Measurements from ENCODE around the gene TAF1. TPM values are rescaled to one million over a fixed set of nuclear protein-coding genes. Genes with fewer than 3 reads are reported as not detected.
"Not testable (repeated sequence)": the region's sequence is repeated elsewhere in the genome, so short reads cannot be mapped to it uniquely, and the experiment has no call there.

Gene TAF1
- total and polyA plus RNA-seq, 7 experiments from 2014 or later, result 7.1 to 86.7 (median 68.1) TPM

GRCh38 chrX:71489540-71489939 lies 123.4 kb downstream of the TAF1 start:
- no peak overlapping the region for H3K4me3 Mint-ChIP-seq
- Histone ChIP-seq H3K9me3 (ENCODE audit: control insufficient read depth in 2 of 3, low read length in 3 of 3) (no peaks in the 10 kb centered on the region), H3K36me3 (ENCODE audit: control insufficient read depth in 2 of 3, insufficient read depth in 3 of 3, low read length in 3 of 3) (no peaks in the 10 kb centered on the region), H3K27ac (ENCODE audit: low read depth, low read length) (no peak overlapping the region), H3K4me3 (ENCODE audit: low read length) (no peak overlapping the region), H3K27me3 (ENCODE audit: control insufficient read depth in 2 of 2, insufficient read depth in 2 of 2, low read length in 2 of 2) (no peaks in the 10 kb centered on the region), H3K4me1 (ENCODE audit: control insufficient read depth in 2 of 2, insufficient read depth in 2 of 2, low read length in 2 of 2) (no peaks in the 10 kb centered on the region)
- no peaks in the 10 kb centered on the region for H3K27me3 Mint-ChIP-seq
- CTCF ChIA-PET, result no interaction called here
- ATAC-seq (no peak), DNase-seq (no peak)
- H3K9me3 Mint-ChIP-seq, result no peaks in the 10 kb centered on the region
- POLR2A ChIA-PET, result no interaction called here
- intact Hi-C loops (cut with micrococcal nuclease), result no loop called here
- H3K36me3 Mint-ChIP-seq, result peaks cover 0 to 4% (median 2%) of the 10 kb centered on the region in 5 donors
- H3K27ac Mint-ChIP-seq, result no peak overlapping the region
- H3K4me1 Mint-ChIP-seq, result peaks cover 4 to 16% (median 11%) of the 10 kb centered on the region in 7 donors

- peak; percentile 86 for ATAC-seq
- Histone ChIP-seq H3K27ac (ENCODE audit: low read depth, low read length) (peak overlapping the region; percentile 55), H3K4me3 (ENCODE audit: low read length) (peak overlapping the region; percentile 68), H3K9me3 (ENCODE audit: control insufficient read depth in 2 of 3, low read length in 3 of 3) (no peaks in the 10 kb centered on the region), H3K27me3 (ENCODE audit: control insufficient read depth in 2 of 2, insufficient read depth in 2 of 2, low read length in 2 of 2) (no peaks in the 10 kb centered on the region), H3K36me3 (ENCODE audit: control insufficient read depth in 2 of 3, insufficient read depth in 3 of 3, low read length in 3 of 3) (no peaks in the 10 kb centered on the region), H3K4me1 (ENCODE audit: control insufficient read depth in 2 of 2, insufficient read depth in 2 of 2, low read length in 2 of 2) (no peaks in the 10 kb centered on the region)
- Mint-ChIP-seq H3K4me3 (peak overlapping the region; percentile 79 to 88 (median 84)), H3K27ac (peak overlapping the region in 8 of 9 donors; percentile 43 to 81 (median 56)), H3K36me3 (peaks cover 0 to 4% (median 0%) of the 10 kb centered on the region in 5 donors), H3K4me1 (peaks cover 4 to 17% (median 11%) of the 10 kb centered on the region in 7 donors), H3K27me3 (peaks cover 0 to 2% (median 0%) of the 10 kb centered on the region in 5 donors), H3K9me3 (no peaks in the 10 kb centered on the region)
- ChIA-PET CTCF (interaction anchor here (0.6 to 1.6 kb wide), 2 partner anchors 39 to 71 kb away, joined by 3 to 5 read pairs; no protein-coding TSS in a partner anchor), POLR2A (interaction anchor here (0.7 to 4.5 kb wide), 3 partner anchors 40 to 127 kb away, joined by 4 to 54 read pairs (median 4); partner anchors contain the start of gene OGT)
- DNase-seq, result peak; percentile 16 to 53 (median 43)
- intact Hi-C loops (cut with micrococcal nuclease), result loop anchor here (1.0 to 2.0 kb wide), 3 partner anchors 22 to 126 kb away; partner anchors contain the start of gene TAF1 (in 1 of the 2)
Measured at GRCh38 chrX:71492231-71493065, 126.3 kb downstream of the TAF1 start.

GRCh38 chrX:71493111-71493613 lies 127.0 kb downstream of the TAF1 start:
- intact Hi-C loops (cut with micrococcal nuclease), result loop anchor here in 1 of 2 donors (2.0 kb wide), 1 partner anchor 22 kb away; no protein-coding TSS in a partner anchor
- CTCF ChIA-PET, result interaction anchor here (1.0 to 1.6 kb wide), 2 partner anchors 20 to 71 kb away, joined by 4 to 5 read pairs; no protein-coding TSS in a partner anchor
- H3K4me3 ChIP-seq (ENCODE audit: low read length), result no peak overlapping the region
- no peak overlapping the region for H3K27ac ChIP-seq (ENCODE audit: low read depth, low read length)
- H3K9me3 ChIP-seq (ENCODE audit: control insufficient read depth in 2 of 3, low read length in 3 of 3), result no peaks in the 10 kb centered on the region
- peaks cover 0 to 2% (median 0%) of the 10 kb centered on the region in 5 donors for H3K27me3 Mint-ChIP-seq
- DNase-seq, result no peak
- peak overlapping the region; percentile 75 to 86 (median 84) for H3K4me3 Mint-ChIP-seq
- peaks cover 0 to 4% (median 0%) of the 10 kb centered on the region in 5 donors for H3K36me3 Mint-ChIP-seq
- no peaks in the 10 kb centered on the region for H3K36me3 ChIP-seq (ENCODE audit: control insufficient read depth in 2 of 3, insufficient read depth in 3 of 3, low read length in 3 of 3)
- H3K27ac Mint-ChIP-seq, result peak overlapping the region in 6 of 9 donors; percentile 4 to 57 (median 42)
- no peaks in the 10 kb centered on the region for H3K4me1 ChIP-seq (ENCODE audit: control insufficient read depth in 2 of 2, insufficient read depth in 2 of 2, low read length in 2 of 2)
- ATAC-seq, result no peak
- POLR2A ChIA-PET, result interaction anchor here (0.7 to 4.5 kb wide), 3 partner anchors 40 to 128 kb away, joined by 4 to 54 read pairs (median 4); partner anchors contain the start of gene OGT
- no peaks in the 10 kb centered on the region for H3K27me3 ChIP-seq (ENCODE audit: control insufficient read depth in 2 of 2, insufficient read depth in 2 of 2, low read length in 2 of 2)
- no peaks in the 10 kb centered on the region for H3K9me3 Mint-ChIP-seq
- peaks cover 4 to 17% (median 11%) of the 10 kb centered on the region in 7 donors for H3K4me1 Mint-ChIP-seq

GRCh38 chrX:71495979-71496378 lies 129.8 kb downstream of the TAF1 start:
- POLR2A ChIA-PET, result interaction anchor here (4.5 kb wide), 1 partner anchor 37 kb away, joined by 54 read pairs; the partner anchor contains the start of gene OGT
- H3K4me3 Mint-ChIP-seq; H3K27me3 ChIP-seq (ENCODE audit: control insufficient read depth in 2 of 2, insufficient read depth in 2 of 2, low read length in 2 of 2); DNase-seq; intact Hi-C loops (cut with micrococcal nuclease); H3K36me3 ChIP-seq (ENCODE audit: control insufficient read depth in 2 of 3, insufficient read depth in 3 of 3, low read length in 3 of 3); H3K9me3 ChIP-seq (ENCODE audit: control insufficient read depth in 2 of 3, low read length in 3 of 3); H3K4me1 ChIP-seq (ENCODE audit: control insufficient read depth in 2 of 2, insufficient read depth in 2 of 2, low read length in 2 of 2); ATAC-seq; H3K9me3 Mint-ChIP-seq; H3K27me3 Mint-ChIP-seq; H3K4me3 ChIP-seq (ENCODE audit: low read length); H3K27ac ChIP-seq (ENCODE audit: low read depth, low read length); H3K36me3 Mint-ChIP-seq; CTCF ChIA-PET: not testable (repeated sequence)
- peaks cover 4 to 15% (median 11%) of the 10 kb centered on the region in 7 donors for H3K4me1 Mint-ChIP-seq
- peak overlapping the region in 1 of 9 donors; percentile 50 for H3K27ac Mint-ChIP-seq

- peaks cover 0 to 4% (median 0%) of the 10 kb centered on the region in 5 donors for H3K36me3 Mint-ChIP-seq
- Histone ChIP-seq H3K4me3 (ENCODE audit: low read length) (no peak overlapping the region), H3K9me3 (ENCODE audit: control insufficient read depth in 2 of 3, low read length in 3 of 3) (no peaks in the 10 kb centered on the region), H3K4me1 (ENCODE audit: control insufficient read depth in 2 of 2, insufficient read depth in 2 of 2, low read length in 2 of 2) (no peaks in the 10 kb centered on the region), H3K27ac (ENCODE audit: low read depth, low read length) (no peak overlapping the region), H3K27me3 (ENCODE audit: control insufficient read depth in 2 of 2, insufficient read depth in 2 of 2, low read length in 2 of 2) (no peaks in the 10 kb centered on the region), H3K36me3 (ENCODE audit: control insufficient read depth in 2 of 3, insufficient read depth in 3 of 3, low read length in 3 of 3) (no peaks in the 10 kb centered on the region)
- H3K27ac Mint-ChIP-seq, result peak overlapping the region in 1 of 9 donors; percentile 50
- CTCF ChIA-PET, result no interaction called here
- peaks cover 0 to 2% (median 0%) of the 10 kb centered on the region in 5 donors for H3K27me3 Mint-ChIP-seq
- H3K4me3 Mint-ChIP-seq, result peak overlapping the region in 1 of 10 donors; percentile 8
- POLR2A ChIA-PET, result no interaction called here
- H3K9me3 Mint-ChIP-seq, result peaks cover 0 to 1% (median 0%) of the 10 kb centered on the region in 11 donors
- DNase-seq (no peak), ATAC-seq (no peak)
- intact Hi-C loops (cut with micrococcal nuclease), result no loop called here
- peaks cover 4 to 14% (median 11%) of the 10 kb centered on the region in 7 donors for H3K4me1 Mint-ChIP-seq
Measured at GRCh38 chrX:71496476-71496875, 130.3 kb downstream of the TAF1 start.

GRCh38 chrX:71502080-71502479 lies 135.9 kb downstream of the TAF1 start:
- H3K27ac Mint-ChIP-seq; H3K4me3 Mint-ChIP-seq; H3K27me3 ChIP-seq (ENCODE audit: control insufficient read depth in 2 of 2, insufficient read depth in 2 of 2, low read length in 2 of 2); H3K4me1 ChIP-seq (ENCODE audit: control insufficient read depth in 2 of 2, insufficient read depth in 2 of 2, low read length in 2 of 2); H3K9me3 ChIP-seq (ENCODE audit: control insufficient read depth in 2 of 3, low read length in 3 of 3); POLR2A ChIA-PET; DNase-seq; CTCF ChIA-PET; H3K9me3 Mint-ChIP-seq; H3K4me1 Mint-ChIP-seq; H3K36me3 Mint-ChIP-seq; H3K27me3 Mint-ChIP-seq; H3K27ac ChIP-seq (ENCODE audit: low read depth, low read length); ATAC-seq; H3K4me3 ChIP-seq (ENCODE audit: low read length); intact Hi-C loops (cut with micrococcal nuclease); H3K36me3 ChIP-seq (ENCODE audit: control insufficient read depth in 2 of 3, insufficient read depth in 3 of 3, low read length in 3 of 3): not testable (repeated sequence)

Data from naive thymus-derived CD4-positive, alpha-beta T cell (primary cell).